GM18520 (cell line): Measurements from ENCODE around the gene SESN1.
"Not testable (repeated sequence)": the region's sequence is repeated elsewhere in the genome, so short reads cannot be mapped to it uniquely, and the experiment has no call there.

Source experiments
- ATAC-seq: cut with Tn5 transposase; IDR thresholded peaks from one replicate; pipeline ENCODE4 v1.9.1; 2021; ENCODE audit not compliant: unreplicated experiment

SESN1 gene

GRCh38 chr6:109094416-109095035 lies at the start of gene SESN1:
Gene SESN1 (minus strand): TSS chr6:109094846. CDS start chr6:109094073, 773 bp downstream.
- ATAC-seq: peak; percentile 33

- no peak for ATAC-seq
Measured at GRCh38 chr6:109143191-109143590, 48.5 kb upstream of the SESN1 start.

GRCh38 chr6:109142067-109142466 lies 47.4 kb upstream of the SESN1 start:
- not testable (repeated sequence) for ATAC-seq

DNA sequence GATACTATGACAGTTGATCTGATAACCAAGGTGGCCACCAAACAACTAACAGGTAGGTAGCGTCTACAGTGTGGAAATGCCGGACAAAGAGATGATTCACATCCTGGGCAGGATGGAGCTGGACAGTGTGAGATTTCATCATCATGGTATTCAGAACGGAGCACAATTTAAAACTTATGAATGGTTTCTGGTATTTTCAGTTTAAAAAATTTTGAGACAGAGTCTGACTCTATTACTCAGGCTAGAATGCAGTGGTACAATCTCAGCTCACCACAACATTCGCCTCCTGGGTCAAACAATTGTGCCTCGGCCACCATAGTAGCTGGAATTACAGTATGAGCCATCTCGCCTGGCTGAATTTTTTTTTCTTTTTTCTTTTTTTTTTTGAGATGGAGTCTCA lies 44.5 kb upstream of the SESN1 start:
- ATAC-seq: no peak

- ATAC-seq: not testable (repeated sequence)
Measured at GRCh38 chr6:109136530-109136929, 41.9 kb upstream of the SESN1 start.

DNA sequence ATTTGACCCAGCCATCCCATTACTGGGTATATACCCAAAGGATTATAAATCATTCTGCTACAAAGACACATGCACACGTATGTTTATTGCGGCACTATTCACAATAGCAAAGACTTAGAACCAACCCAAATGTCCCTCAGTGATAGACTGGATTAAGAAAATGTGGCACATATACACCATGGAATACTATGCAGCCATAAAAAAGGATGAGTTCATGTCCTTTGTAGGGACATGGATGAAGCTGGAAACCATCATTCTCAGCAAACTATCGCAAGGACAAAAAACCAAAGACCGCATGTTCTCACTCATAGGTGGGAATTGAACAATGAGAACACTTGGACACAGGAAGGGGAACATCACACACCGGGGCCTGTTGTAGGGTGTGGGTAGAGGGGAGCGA lies 41.4 kb upstream of the SESN1 start:
- ATAC-seq: not testable (repeated sequence)

DNA sequence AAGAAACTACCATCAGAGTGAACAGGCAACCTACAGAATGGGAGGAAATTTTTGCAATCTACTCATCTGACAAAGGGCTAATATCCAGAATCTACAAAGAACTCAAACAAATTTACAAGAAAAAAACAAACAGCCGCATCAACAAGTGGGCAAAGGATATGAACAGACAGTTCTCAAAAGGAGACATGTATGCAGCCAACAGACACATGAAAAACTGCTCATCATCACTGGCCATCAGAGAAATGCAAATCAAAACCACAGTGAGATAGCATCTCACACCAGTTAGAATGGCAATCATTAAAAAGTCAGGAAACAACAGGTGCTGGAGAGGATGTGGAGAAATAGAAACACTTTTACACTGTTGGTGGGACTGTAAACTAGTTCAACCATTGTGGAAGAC lies 41.0 kb upstream of the SESN1 start:
- ATAC-seq: not testable (repeated sequence)

- no peak for ATAC-seq
Measured at GRCh38 chr6:109130065-109130464, 35.4 kb upstream of the SESN1 start.

DNA sequence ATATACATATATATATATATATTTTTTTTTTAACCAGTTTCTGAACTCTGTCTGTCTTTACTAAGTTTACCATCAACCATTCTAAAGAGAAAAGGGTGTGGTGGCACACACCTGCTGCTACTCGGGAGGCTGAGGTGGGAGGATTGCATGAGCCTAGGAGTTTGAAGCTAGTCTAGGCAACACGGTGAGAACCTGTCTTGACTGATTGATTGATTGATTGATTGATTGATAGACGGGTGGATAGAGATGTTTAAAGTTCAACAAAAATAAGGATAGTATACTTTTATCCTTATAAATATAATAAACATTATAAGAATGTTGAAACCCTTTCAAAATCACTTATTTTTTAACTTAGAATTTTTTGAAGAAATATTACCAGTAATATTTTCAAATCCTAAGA lies 30.9 kb upstream of the SESN1 start:
- no peak for ATAC-seq

- ATAC-seq: no peak
Measured at GRCh38 chr6:109124219-109124618, 29.6 kb upstream of the SESN1 start.

GRCh38 chr6:109121411-109121810 lies 26.8 kb upstream of the SESN1 start:
- ATAC-seq: no peak

GRCh38 chr6:109118871-109119354 lies 24.3 kb upstream of the SESN1 start:
- no peak for ATAC-seq

DNA sequence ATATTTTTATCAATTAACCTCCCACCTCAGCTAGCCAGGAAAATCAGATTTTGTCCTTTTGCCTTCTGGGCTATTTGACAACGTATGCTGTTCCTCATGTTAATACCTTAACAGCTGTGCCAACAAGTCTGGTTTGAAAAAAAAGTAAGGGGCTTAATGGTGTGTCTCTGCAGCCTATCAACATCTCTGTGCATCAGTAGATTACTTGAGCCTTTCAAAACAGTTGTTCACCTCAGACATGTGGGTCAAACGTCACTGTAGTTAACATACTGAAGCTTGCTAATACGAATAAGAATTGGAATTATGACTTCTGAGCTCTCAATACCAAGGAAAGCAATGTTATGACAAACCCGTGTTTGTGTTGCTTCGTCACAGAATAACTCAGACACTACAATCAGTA lies 23.7 kb upstream of the SESN1 start:
- ATAC-seq: no peak

DNA sequence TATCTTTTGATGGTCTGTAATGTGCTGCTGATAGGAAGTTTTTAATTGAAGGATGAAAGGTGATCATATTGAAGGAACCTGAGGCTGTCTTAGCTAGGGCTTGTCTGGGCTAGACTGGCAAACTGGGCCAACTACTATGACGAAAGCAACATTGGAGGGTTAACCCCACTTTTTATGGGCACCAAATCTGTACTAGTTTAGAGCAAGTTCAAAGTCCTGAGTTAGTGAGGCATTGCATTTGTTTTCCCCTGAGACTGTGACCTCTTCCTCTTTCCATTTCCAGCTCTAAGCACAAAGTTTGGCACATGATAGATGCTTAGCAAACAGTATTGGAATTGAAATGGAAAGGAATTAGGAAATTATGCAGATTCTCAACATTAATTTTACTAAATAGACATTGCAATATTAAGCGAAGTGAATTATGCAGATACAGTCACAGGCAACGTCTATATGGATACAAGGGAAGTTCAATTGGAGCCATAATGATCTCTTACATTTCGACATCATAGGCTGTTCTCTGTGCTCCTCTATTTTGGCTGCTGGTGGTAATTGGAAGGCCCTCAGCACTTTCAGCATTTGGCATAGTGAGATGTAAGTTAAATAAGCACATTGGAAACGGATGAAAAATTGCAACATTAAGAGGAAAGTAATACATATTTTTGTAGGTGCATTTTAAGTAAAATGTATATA lies 22.8 kb upstream of the SESN1 start:
- ATAC-seq: peak; percentile 65

DNA sequence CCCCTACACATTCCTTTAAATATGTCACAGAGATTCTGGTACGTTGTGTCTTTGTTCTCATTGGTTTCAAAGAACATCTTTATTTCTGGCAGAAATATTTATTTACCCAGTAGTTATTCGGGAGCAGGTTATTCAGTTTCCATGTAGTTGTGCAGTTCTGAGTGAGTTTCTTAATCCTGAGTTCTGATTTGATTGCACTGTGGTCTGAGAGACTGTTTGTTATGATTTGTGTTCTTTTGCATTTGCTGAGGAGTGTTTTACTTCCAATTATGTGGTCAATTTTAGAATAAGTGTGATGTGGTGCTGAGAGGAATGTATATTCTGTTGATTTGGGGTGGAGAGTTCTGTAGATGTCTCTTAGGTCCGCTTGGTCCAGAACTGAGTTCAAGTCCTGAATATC lies 18.0 kb upstream of the SESN1 start:
- ATAC-seq: not testable (repeated sequence)

DNA sequence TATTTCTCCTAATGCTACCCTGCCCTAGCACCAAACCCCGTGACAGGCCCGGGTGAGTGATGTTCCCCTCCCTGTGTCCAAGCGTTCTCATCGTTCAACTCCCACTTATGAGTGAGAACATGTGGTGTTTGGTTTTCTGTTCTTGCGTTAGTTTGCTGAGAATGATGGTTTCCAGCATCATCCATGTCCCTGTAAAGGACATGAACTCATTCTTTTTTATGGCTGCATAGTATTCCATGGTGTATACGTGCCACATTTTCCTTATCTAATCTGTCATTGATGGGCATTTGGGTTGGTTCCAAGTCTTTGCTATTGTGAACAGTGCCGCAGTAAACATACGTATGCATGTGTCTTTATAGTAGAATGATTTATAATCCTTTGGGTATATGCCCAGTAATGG lies 15.0 kb upstream of the SESN1 start:
- ATAC-seq: not testable (repeated sequence)

GRCh38 chr6:109105681-109106080 lies 11.0 kb upstream of the SESN1 start:
- ATAC-seq: no peak

DNA sequence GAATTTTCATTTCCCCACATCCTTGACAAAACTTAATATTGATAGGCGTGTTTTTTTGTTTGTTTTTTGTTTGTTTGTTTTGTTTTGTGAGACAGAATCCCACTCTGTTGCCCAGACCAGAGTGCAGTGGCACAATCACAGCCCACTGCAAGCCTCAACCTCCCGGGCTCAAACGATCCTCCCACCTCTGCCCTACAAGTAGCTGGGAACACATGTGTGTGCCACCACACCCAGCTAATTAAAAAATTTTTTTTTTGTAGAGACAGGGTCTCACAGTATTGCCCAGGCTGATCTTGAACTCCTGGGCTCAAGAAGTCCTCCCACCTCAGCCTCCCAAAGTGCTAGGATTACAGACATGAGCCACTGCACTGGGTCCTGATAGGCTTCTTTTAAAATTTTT lies 9.9 kb upstream of the SESN1 start:
- ATAC-seq: no peak

GRCh38 chr6:109103942-109104341 lies 9.3 kb upstream of the SESN1 start:
- peak; percentile 64 for ATAC-seq

- ATAC-seq: no peak
Measured at GRCh38 chr6:109102762-109103161, 8.1 kb upstream of the SESN1 start.

GRCh38 chr6:109097661-109098060 lies 3.0 kb upstream of the SESN1 start:
- ATAC-seq: no peak

- no peak for ATAC-seq
Measured at GRCh38 chr6:109096208-109096607, 1.6 kb upstream of the SESN1 start.

DNA sequence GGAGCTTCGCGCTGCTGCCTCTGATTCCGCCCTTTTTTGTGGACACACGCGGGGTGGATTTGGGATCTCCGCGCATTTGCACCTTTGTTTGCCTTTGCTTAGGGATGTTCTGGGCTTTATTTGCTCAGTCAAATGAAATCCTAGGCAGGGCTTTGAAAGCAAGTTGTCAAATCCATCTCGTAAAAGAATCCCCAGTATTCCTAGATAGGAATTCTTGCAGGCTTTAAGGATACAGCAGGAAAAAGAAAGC lies 1.1 kb upstream of the SESN1 start:
- ATAC-seq: no peak
